ENCODE measurements around the gene PCDHA3.
A peak's percentile ranks its signal among the peaks of the same experiment; 100 is the strongest.
"Not testable (repeated sequence)": the region's sequence is repeated elsewhere in the genome, so short reads cannot be mapped to it uniquely, and the experiment has no call there.

PCDHA3 gene

DNA sequence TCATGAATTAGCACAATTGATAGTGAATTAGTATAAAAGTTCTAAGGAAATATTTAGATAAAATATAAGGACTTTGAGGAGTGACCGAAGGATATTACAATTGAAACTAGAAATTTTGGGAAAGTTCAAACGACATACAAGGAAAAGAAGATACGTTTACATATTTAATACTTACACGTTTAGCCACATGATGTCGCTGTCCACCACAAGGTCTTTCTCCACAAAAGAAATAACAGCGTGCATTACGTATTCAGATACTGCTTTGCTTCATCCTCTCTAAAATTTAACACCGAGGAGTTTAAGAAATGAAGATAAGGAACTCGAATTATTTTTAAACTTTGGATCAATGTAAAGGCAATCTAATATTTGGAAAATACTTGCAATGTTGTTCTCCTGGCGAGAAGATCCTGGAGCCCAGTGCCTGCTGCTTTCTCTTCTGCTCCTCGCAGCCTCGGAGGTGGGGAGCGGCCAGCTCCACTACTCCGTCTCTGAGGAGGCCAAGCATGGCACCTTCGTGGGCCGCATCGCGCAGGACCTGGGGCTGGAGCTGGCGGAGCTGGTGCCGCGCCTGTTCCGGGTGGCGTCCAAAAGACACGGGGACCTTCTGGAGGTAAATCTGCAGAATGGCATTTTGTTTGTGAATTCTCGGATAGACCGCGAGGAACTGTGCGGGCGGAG lies at the start of gene PCDHA3:
TSS of gene PCDHA3 (plus strand) at position 242 of the 678 bp plus-strand sequence.
- DNase-seq = no peak

DNA sequence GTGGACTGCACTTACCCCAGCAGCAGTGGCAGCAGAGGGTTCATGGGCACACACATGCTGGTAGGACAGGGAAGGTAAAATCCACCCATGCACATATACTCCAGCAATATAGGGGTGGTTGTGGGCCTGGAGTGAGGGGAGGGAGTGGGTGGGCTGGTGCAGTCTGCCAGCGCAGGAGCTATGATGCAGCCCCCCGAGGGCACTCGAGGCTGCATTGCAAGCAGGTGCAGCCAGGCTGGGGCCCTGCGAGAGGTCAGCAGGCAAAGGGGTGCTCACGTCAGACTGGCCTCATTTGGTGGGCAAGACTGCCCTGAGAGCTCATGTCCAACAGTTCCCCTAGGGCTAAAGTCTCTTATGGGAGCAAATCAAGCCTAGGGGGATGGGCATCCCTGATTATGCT lies 47.3 kb upstream of the PCDHA3 start:
- DNase-seq = no peak

DNA sequence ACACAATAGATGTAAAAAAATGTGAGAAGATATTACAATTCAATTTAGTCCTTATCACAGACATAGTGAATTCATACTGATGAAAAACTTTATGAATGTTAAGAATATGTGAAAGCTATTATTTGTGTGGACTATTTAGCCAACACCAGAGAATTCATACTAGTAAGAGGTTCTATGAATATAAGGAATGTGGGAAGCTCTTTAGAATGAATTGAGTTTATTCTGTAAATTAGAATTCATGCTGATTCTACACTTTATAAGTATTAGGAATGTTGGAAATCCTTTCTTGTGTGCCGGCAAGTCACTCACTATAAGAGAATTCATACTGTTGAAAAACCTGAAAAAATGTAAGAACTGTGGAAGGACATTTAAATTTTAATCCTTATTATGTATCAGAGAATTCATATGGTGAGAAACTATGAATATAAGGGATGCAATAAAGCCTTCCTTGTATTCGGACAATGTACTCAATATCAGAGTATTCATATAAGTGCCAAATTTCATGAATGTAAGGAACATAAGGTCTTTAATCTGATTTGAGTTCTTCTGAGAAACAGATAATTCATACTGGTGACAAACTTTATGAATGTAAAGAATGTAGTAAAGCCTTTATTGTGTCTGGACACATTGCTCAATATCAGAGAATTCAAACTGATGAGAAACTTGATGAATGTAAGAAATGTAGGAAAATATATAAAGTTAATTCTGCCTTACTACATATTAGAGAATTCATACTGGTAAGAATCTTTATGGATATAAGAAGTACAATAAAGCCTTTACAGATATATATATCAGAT lies 36.5 kb upstream of the PCDHA3 start:
- DNase-seq = no peak

DNA sequence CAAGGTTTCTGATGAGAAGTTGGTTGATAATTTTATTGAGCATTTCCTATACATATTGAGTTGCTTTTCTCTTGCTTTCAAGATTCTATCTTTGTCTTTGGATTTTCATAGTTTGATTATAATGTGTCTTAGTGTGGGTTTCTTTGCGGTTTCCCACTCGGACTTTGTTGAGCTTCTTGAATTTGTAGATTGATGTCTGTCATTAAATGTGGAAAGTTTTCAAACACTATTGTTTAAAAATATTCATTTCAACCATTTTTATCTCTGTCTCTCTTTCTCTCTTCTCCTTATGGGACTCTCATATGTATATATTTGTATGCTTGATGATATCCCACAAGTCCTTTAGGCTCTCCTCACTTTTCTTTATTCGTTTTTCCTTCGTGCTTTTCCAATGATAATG lies 33.4 kb upstream of the PCDHA3 start:
- DNase-seq = no peak

DNA sequence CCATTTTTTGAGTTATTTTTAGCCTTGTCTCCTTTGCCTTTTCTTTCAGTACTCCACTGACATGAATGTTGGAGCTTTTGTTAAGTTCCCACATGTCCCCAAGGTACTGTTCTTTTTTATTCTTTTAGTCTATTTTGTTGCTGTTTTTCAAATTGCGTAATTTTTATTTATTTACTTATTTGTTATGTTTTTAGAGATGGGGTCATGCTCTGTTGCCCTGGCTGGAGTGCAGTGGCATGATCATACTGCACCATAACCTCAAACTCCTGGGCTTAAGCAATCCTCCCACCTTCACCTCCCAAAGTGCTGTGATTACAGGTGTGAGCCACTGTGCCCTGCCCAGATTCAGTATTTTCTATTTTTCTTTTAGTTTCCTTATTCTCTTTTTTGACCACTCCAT lies 20.3 kb upstream of the PCDHA3 start:
- no peak for DNase-seq

DNA sequence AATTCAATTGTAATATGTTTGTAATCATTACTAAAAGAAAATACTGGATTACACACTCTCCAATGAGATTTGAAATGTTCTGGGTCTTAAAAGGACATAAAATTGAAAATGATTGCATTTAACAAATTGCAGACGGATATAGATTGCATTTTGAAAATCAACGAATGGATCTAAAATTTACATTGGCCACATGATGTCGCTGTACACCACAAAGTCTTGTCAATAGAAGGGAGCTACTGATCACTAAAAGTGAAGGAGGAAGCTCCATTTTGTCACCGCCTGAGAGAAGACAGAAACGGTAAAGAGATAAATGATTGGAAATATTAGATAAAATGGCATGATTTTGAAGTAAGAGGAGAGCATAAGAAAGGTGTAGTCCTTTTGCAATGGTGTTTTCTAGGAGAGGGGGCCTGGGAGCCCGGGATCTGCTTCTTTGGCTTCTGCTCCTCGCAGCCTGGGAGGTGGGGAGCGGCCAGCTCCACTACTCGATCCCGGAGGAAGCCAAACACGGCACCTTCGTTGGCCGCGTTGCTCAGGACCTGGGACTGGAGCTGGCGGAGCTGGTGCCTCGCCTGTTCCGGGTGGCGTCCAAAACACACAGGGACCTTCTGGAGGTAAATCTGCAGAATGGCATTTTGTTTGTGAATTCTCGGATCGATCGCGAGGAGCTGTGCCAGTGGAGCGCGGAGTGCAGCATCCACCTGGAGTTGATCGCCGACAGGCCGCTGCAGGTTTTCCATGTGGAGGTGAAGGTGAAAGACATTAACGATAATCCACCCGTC lies 14.8 kb upstream of the PCDHA3 start, which contains the start of gene PCDHA1:
TSS of gene PCDHA1 (plus strand) at position 236 of the 782 bp plus-strand sequence.
- peak; percentile 19 for DNase-seq

DNA sequence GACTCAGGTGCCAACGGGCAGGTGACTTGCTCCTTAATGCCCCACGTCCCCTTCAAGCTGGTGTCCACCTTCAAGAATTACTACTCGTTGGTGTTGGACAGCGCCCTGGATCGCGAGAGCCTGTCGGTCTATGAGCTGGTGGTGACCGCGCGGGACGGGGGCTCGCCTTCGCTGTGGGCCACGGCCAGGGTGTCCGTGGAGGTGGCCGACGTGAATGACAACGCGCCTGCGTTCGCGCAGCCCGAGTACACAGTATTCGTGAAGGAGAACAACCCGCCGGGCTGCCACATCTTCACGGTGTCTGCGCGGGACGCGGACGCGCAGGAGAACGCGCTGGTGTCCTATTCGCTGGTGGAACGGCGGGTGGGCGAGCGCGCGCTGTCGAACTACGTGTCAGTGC lies 13.4 kb upstream of the PCDHA3 start:
- not testable (repeated sequence) for DNase-seq

DNA sequence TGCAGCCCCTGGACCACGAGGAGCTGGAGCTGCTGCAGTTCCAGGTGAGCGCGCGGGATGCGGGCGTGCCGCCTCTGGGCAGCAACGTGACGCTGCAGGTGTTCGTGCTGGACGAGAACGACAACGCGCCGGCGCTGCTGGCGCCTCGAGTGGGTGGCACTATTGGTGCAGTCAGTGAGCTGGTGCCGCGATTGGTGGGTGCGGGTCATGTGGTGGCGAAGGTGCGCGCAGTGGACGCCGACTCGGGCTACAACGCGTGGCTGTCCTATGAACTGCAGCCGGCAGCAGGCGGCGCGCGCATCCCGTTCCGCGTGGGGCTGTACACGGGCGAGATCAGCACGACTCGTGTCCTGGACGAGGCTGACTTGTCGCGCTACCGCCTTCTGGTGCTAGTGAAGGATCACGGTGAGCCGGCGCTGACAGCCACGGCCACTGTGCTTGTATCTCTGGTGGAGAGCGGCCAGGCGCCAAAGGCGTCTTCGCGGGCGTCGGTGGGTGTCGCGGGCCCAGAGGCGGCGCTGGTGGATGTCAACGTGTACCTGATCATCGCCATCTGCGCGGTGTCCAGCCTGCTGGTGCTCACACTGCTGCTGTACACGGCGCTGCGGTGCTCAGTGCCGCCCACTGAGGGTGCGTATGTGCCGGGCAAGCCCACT lies 12.9 kb upstream of the PCDHA3 start:
- DNase-seq = not testable (repeated sequence)

DNA sequence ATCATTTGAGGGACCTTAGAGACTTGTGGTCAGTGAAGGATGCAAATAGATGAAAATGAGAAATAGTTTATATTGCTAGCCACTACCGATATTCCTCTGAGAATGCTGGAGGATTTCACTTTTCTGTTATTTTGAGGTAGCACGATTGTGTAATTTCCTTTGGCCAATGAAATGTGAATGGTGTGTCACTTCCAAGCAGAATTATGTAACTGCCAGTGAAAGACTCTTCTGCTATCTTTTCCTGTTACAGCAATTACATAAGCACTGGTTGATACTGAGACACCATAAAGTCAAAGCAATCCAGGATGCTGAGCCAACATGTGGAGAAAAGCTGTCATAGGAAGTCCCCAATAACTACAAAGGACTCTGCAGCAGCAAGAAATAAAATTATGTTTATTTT lies 9.8 kb upstream of the PCDHA3 start:
- DNase-seq = no peak

DNA sequence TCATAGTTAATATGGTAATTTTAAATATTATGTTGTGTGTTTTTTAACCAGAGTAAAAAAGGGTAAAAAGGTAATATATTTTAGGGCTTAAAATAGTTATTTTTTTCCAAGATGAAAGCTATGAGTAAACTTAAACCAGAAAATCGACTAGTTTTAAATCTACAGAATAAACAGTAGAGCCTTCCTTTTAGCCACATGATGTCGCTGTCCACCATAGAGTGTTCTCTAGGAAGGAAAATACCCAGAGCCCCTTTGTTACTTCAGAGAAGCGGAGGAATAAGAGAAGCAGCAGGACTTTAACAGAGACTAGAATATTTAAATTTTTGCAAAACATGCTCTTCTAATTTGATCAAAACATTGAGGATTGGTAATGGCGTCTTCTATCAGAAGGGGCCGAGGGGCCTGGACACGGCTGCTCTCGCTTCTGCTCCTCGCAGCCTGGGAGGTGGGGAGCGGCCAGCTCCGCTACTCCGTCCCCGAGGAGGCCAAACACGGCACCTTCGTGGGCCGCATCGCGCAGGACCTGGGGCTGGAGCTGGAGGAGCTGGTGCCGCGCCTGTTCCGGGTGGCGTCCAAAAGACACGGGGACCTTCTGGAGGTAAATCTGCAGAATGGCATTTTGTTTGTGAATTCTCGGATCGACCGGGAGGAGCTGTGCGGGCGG lies 6.1 kb upstream of the PCDHA3 start, which contains the start of gene PCDHA2:
TSS of gene PCDHA2 (plus strand) at position 258 of the 664 bp plus-strand sequence.
- peak; percentile 70 for DNase-seq

DNA sequence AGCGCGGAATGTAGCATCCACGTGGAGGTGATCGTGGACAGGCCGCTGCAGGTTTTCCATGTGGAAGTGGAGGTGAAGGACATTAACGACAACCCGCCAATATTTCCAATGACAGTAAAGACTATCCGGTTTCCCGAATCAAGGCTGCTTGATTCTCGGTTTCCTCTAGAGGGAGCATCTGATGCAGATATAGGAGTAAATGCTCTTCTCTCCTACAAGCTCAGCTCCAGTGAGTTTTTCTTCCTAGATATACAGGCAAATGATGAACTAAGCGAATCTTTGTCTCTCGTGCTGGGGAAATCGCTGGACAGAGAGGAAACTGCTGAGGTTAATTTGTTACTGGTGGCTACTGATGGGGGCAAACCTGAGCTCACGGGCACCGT lies 5.6 kb upstream of the PCDHA3 start:
- peak; percentile 30 for DNase-seq

DNA sequence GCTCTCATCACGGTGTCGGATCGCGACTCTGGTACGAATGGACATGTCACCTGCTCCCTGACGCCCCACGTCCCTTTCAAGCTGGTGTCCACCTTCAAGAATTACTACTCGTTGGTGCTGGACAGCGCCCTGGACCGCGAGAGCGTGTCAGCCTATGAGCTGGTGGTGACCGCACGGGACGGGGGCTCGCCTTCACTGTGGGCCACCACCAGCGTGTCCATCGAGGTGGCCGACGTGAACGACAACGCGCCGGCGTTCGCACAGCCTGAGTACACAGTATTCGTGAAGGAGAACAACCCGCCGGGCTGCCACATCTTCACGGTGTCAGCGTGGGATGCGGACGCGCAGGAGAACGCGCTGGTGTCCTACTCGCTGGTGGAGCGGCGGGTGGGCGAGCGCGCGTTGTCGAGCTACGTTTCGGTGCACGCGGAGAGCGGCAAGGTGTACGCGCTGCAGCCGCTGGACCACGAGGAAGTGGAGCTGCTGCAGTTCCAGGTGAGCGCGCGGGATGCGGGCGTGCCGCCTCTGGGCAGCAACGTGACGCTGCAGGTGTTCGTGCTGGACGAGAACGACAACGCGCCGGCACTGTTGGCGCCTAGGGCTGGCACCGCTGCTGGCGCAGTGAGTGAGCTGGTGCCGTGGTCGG lies 4.7 kb upstream of the PCDHA3 start:
- not testable (repeated sequence) for DNase-seq

DNA sequence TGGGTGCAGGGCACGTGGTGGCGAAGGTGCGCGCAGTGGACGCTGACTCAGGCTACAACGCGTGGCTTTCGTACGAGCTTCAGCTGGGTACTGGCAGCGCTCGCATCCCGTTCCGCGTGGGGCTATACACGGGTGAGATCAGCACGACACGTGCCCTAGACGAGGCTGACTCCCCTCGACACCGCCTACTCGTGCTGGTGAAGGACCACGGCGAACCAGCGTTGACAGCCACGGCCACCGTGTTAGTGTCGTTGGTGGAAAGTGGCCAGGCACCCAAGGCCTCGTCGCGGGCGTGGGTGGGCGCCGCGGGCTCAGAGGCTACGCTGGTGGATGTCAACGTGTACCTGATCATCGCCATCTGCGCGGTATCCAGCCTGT lies 4.2 kb upstream of the PCDHA3 start:
- no peak for DNase-seq

DNA sequence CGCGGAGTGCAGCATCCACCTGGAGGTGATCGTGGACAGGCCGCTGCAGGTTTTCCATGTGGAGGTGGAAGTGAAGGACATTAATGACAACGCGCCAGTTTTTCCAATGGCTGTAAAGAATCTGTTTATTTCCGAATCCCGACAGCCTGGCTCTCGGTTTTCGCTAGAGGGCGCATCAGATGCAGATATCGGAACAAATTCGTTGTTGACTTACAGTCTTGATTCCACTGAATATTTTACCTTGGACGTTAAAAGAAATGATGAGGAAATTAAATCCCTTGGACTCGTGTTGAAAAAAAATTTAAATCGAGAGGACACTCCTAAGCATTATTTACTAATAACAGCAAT lies 611 bp downstream of the PCDHA3 start:
- DNase-seq = no peak

DNA sequence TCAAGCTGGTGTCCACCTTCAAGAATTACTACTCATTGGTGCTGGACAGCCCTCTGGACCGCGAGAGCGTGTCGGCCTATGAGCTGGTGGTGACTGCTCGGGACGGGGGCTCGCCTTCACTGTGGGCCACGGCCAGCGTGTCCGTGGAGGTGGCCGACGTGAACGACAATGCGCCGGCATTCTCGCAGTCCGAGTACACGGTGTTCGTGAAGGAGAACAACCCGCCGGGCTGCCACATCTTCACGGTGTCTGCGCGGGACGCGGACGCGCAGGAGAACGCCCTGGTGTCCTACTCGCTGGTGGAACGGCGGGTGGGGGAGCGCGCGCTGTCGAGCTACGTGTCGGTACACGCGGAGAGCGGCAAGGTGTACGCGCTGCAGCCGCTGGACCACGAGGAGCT lies 1.5 kb downstream of the PCDHA3 start:
- not testable (repeated sequence) for DNase-seq

DNA sequence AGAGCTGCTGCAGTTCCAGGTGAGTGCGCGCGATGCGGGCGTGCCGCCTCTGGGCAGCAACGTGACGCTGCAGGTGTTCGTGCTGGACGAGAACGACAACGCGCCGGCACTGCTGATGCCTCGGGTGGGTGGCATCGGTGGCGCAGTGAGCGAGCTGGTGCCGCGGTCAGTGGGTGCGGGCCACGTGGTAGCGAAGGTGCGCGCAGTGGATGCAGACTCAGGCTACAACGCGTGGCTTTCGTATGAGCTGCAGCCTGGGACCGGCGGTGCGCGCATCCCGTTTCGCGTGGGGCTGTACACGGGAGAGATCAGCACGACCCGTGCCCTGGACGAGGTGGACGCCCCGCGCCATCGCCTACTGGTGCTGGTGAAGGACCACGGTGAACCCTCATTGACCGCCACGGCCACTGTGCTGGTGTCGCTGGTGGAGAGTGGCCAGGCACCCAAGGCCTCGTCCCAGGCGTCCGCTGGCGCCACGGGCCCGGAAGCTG lies 2.0 kb downstream of the PCDHA3 start:
- no peak for DNase-seq

DNA sequence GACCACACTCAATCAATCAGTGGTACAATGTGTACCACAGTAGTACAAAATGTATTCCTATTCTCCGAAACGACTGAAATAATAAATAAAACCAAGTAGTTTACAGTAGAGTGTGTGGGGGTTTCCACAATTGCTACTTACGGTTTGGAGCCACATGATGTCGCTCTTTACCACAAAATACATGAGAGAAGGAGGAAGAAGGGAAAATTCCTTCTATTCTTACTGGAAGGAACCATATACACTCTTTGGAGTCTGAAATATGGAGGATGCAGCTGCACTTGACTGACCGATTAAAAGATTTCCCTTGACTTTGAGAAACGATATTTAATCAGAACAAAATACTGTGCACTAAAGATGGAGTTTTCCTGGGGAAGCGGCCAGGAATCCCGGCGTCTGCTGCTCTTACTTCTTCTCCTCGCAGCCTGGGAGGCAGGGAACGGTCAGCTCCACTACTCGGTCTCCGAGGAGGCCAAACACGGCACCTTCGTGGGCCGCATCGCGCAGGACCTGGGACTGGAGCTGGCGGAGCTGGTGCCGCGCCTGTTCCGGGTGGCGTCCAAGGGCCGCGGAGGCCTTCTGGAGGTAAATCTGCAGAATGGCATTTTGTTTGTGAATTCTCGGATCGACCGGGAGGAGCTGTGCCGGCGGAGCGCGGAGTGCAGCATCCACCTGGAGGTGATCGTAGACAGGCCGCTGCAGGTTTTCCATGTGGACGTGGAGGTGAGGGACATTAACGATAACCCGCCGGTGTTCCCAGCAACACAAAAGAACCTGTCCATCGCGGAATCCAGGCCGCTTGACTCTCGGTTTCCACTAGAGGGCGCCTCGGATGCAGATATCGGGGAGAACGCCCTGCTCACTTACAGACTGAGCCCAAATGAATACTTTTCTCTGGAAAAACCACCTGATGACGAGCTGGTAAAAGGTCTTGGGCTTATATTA lies 6.2 kb downstream of the PCDHA3 start, which contains the start of gene PCDHA4:
TSS of gene PCDHA4 (plus strand) at position 235 of the 942 bp plus-strand sequence.
- no peak for DNase-seq

DNA sequence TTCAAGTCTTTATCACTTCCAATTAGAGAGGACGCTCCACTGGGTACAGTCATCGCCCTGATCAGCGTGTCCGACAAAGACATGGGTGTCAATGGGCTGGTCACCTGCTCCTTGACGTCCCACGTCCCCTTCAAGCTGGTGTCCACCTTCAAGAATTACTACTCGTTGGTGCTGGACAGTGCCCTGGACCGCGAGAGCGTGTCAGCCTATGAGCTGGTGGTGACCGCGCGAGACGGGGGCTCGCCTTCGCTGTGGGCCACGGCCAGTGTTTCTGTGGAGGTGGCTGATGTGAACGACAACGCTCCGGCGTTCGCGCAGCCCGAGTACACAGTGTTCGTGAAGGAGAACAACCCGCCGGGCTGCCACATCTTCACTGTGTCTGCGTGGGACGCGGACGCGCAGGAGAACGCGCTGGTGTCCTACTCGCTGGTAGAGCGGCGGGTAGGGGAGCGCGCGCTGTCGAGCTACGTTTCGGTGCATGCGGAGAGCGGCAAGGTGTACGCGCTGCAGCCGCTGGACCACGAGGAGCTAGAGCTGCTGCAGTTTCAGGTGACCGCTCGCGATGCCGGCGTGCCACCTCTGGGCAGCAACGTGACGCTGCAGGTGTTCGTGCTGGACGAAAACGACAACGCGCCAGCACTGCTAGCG lies 7.5 kb downstream of the PCDHA3 start:
- not testable (repeated sequence) for DNase-seq

DNA sequence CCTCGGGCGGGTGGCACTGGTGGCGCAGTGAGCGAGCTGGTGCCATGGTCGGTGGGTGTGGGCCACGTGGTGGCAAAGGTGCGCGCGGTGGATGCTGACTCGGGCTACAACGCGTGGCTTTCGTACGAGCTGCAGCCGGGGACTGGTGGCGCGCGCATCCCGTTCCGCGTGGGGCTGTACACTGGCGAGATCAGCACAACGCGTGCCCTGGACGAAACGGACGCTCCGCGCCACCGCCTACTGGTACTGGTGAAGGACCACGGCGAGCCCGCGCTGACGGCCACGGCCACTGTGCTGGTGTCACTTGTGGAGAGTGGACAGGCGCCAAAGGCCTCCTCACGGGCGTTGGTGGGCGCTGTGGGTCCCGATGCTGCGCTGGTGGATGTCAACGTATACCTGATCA lies 8.0 kb downstream of the PCDHA3 start:
- DNase-seq = no peak
